ENCODE results near the gene SRM.
"Not testable (repeated sequence)": the region's sequence is repeated elsewhere in the genome, so short reads cannot be mapped to it uniquely, and the experiment has no call there.

Gene SRM

GRCh38 chr1:11059968-11060830, at the start of gene SRM:
Gene SRM (minus strand): TSS chr1:11060018. CDS start chr1:11059943, 75 bp downstream.
- peak; percentile 94 for DNase-seq

GRCh38 chr1:11109047-11109760, 49.4 kb upstream of the SRM start:
- no peak for DNase-seq

- no peak for DNase-seq
Observed at GRCh38 chr1:11107599-11107998, 47.8 kb upstream of the SRM start.

- DNase-seq: no peak
Observed at GRCh38 chr1:11105586-11105985, 45.8 kb upstream of the SRM start.

- no peak for DNase-seq
Observed at GRCh38 chr1:11101347-11101746, 41.5 kb upstream of the SRM start.

- DNase-seq: not testable (repeated sequence)
Observed at GRCh38 chr1:11100806-11101205, 41.0 kb upstream of the SRM start.

GRCh38 chr1:11100149-11100493, 40.3 kb upstream of the SRM start:
- no peak for DNase-seq

- peak; percentile 97 for DNase-seq
Observed at GRCh38 chr1:11099310-11100148, 39.7 kb upstream of the SRM start, which contains the start of gene EXOSC10. Gene EXOSC10 (minus strand): TSS chr1:11099869. CDS start chr1:11099831, 38 bp downstream.

- no peak for DNase-seq
Observed at GRCh38 chr1:11098931-11099309, 39.1 kb upstream of the SRM start.

- not testable (repeated sequence) for DNase-seq
Observed at GRCh38 chr1:11083784-11084183, 24.0 kb upstream of the SRM start.

GRCh38 chr1:11080931-11081330, 21.1 kb upstream of the SRM start:
- DNase-seq: no peak

GRCh38 chr1:11078631-11079030, 18.8 kb upstream of the SRM start:
- no peak for DNase-seq

- DNase-seq: not testable (repeated sequence)
Observed at GRCh38 chr1:11073398-11073797, 13.6 kb upstream of the SRM start.

GRCh38 chr1:11072216-11072917, 12.5 kb upstream of the SRM start:
- DNase-seq: no peak

- no peak for DNase-seq
Observed at GRCh38 chr1:11071463-11072215, 11.8 kb upstream of the SRM start.

- no peak for DNase-seq
Observed at GRCh38 chr1:11070876-11071275, 11.1 kb upstream of the SRM start.

GRCh38 chr1:11068600-11069473, 9.0 kb upstream of the SRM start:
- DNase-seq: no peak

- DNase-seq: no peak
Observed at GRCh38 chr1:11067716-11068599, 8.1 kb upstream of the SRM start.

- DNase-seq: no peak
Observed at GRCh38 chr1:11065796-11066195, 6.0 kb upstream of the SRM start.

GRCh38 chr1:11064942-11065341, 5.1 kb upstream of the SRM start:
- no peak for DNase-seq
